ENCODE results near the gene CELF1.

Gene CELF1

GRCh38 chr11:47448566-47449427 lies 104.1 kb downstream of the CELF1 start, which contains the start of gene RAPSN:
RAPSN (minus strand) TSS chr11:47449136; CDS start chr11:47448964, 172 bp downstream.
- TF ChIP-seq ZFX (IDR thresholded peaks at IDR 0.05) = no peak
- TF ChIP-seq, protein P1, sequence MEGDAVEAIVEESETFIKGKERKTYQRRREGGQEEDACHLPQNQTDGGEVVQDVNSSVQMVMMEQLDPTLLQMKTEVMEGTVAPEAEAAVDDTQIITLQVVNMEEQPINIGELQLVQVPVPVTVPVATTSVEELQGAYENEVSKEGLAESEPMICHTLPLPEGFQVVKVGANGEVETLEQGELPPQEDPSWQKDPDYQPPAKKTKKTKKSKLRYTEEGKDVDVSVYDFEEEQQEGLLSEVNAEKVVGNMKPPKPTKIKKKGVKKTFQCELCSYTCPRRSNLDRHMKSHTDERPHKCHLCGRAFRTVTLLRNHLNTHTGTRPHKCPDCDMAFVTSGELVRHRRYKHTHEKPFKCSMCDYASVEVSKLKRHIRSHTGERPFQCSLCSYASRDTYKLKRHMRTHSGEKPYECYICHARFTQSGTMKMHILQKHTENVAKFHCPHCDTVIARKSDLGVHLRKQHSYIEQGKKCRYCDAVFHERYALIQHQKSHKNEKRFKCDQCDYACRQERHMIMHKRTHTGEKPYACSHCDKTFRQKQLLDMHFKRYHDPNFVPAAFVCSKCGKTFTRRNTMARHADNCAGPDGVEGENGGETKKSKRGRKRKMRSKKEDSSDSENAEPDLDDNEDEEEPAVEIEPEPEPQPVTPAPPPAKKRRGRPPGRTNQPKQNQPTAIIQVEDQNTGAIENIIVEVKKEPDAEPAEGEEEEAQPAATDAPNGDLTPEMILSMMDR (conservative IDR thresholded peaks at IDR 0.05) = no peak
- no peak within 1 kb of the TSS for H3K27ac ChIP-seq

- no peak for TF ChIP-seq ZFX (IDR thresholded peaks at IDR 0.05)
- TF ChIP-seq, protein P1 (conservative IDR thresholded peaks at IDR 0.05) = no peak
- no peak overlapping the region for H3K27ac ChIP-seq
Measured at GRCh38 chr11:47447906-47448305, 105.0 kb downstream of the CELF1 start.

DNA sequence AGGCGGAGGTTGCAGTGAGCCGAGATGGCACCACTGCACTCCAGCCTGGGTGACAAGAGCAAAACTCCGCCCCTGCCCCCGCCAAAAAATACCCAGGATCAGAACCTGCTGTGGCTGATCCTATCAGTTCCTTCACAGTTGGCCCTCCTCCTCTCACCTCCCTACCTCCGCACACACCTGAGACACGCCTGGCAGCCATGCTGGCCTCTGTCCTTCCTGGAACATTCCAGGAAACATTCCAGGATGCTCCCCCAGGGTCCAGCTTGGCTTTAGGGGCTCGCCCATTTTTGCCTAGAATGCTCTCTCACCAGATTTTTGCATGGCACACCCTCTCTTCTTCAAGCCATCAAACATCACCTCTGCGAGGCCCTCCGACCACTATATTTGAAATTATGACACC lies 106.1 kb downstream of the CELF1 start:
- no peak overlapping the region for H3K27ac ChIP-seq

DNA sequence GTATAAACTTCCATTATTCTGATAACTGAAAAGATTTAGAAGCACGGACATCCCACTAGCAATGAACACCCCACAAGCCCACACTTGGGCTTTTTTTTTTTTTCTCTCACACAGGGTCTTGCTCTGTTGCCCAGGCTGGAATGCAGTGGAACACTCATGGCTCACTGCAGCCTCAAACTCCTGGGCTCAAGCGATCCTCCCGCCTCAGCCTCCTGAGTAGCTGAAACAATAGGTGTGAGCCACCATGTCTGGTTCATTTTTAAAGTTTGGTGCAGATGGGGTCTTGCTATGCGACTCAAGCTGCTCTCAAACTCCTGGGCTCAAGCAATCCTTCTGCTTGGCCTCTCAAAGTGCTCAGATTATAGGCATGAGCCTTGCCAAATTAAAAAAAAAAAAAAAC lies 107.1 kb downstream of the CELF1 start:
- TF ChIP-seq, protein P1 (conservative IDR thresholded peaks at IDR 0.05) = no peak
- TF ChIP-seq ZFX (IDR thresholded peaks at IDR 0.05) = no peak
- H3K27ac ChIP-seq = no peak overlapping the region

More for the DNA sequence above, 106.1 kb downstream of the CELF1 start:
- no peak for TF ChIP-seq ZFX (IDR thresholded peaks at IDR 0.05)
- TF ChIP-seq, protein P1 (conservative IDR thresholded peaks at IDR 0.05) = no peak

- TF ChIP-seq ZFX (IDR thresholded peaks at IDR 0.05) = no peak
- H3K27ac ChIP-seq = no peak overlapping the region
Measured at GRCh38 chr11:47443817-47444216, 109.1 kb downstream of the CELF1 start.

DNA sequence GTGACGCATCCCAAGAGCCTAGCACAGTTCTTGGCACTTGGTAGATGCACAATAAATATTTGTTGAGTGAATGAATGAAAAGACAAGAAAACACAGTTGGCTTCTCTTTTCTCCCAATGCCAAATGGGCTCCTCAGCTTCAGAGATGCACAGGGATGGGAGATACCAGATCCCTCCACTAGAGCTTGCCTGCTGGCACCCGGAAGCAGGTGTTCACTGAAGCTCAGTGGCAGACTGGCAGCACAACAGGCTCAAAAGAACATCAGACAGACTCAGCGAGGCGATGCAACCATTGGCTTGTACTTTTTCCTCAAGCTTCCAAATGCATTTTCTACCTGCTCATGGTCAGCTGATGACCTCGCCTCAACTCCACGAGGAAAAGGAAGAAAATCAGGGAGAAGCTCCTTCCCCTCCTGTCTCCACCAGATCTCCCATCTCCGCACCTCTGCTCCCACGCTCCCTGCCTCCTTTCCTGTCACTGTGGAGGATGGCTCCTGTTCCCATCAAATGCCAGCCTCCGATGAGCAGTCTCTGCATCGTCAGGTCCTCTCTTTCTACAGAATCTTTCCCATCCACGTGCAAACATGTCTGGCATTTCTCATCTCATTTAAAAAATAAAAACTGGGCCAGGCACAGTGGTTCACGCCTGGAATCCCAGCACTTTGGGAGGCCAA lies 109.8 kb downstream of the CELF1 start:
- H3K27ac ChIP-seq = no peak overlapping the region
- TF ChIP-seq, protein P1 (conservative IDR thresholded peaks at IDR 0.05) = no peak
- TF ChIP-seq ZFX (IDR thresholded peaks at IDR 0.05) = no peak

DNA sequence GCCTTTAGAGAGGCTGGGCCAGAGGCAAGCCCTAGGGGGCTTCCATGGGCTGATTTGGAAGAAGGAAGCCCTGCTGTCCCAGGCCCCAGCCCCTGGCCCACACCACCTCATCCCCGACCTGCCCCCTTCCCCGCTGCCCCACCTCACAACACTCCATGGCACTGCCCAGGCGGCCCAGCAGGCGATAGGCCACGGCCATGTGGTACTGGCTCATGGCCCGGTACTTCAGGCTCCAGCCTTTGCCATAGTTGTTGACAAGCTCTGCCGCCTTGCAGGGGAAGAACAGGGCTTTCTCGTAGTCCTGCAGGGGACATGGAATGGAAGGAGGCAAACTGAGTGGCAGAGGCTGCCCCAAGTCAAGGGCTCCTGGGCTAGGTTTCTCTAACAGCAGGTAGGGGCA lies 110.4 kb downstream of the CELF1 start:
- TF ChIP-seq ZFX (IDR thresholded peaks at IDR 0.05) = no peak
- TF ChIP-seq, protein P1 (conservative IDR thresholded peaks at IDR 0.05) = no peak
- no peak overlapping the region for H3K27ac ChIP-seq

Measured in C4-2B (cell line).